HG02981 (cell line): ENCODE data around the gene HERC5.
"Not testable (repeated sequence)": the region's sequence is repeated elsewhere in the genome, so short reads cannot be mapped to it uniquely, and the experiment has no call there.

Source experiments
- ATAC-seq: cut with Tn5 transposase; IDR thresholded peaks from one replicate; pipeline ENCODE4 v1.9.1; 2021; ENCODE audit warnings: mild to moderate bottlenecking, moderate library complexity; ENCODE audit not compliant: unreplicated experiment

The HERC5 gene

DNA sequence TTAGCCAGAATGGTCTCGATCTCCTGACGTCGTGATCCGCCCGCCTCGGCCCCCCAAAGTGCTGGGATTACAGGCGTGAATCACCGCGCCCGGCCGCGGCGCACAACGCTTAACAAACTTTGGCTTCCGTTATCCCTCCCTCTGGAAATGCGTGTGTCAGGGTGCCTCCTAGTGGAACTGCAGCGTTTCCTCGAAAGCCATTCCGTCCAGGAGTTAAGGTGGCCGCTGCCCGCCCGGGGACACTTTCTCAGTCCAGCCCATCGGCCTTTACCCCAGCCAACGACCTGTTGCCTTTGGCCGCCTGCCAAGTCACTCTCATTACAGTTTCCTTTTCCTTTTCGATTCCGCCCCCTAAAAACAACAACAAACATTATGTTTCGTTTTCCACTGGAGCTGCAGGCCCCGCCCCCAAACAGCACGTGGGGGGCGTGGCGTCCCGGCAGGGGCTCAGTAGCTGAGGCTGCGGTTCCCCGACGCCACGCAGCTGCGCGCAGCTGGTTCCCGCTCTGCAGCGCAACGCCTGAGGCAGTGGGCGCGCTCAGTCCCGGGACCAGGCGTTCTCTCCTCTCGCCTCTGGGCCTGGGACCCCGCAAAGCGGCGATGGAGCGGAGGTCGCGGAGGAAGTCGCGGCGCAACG, at the start of gene HERC5:
Gene HERC5, plus strand, starts transcription at position 450 of the 637 bp plus-strand sequence. Its CDS starts 151 bp downstream, at position 601.
- peak; percentile 90 for ATAC-seq

DNA sequence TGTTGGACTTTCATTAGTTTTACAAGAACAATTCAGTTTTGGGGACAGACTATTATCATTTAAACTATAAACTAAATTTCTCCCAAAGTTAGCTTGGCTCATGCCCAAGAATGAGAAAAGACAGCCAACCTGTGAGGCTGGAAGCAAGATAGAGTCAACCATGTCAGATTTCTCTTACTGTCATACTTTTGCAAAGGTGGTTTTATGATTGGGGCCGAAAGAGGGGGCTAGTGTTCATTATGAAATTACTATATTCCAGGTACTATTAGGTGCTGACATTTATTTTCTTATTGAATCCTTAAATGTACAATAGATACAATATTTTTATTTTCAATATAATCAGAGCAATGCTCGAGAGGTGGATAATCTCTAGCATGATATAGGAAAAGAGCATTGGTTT, 47.7 kb upstream of the HERC5 start:
- ATAC-seq, result no peak

DNA sequence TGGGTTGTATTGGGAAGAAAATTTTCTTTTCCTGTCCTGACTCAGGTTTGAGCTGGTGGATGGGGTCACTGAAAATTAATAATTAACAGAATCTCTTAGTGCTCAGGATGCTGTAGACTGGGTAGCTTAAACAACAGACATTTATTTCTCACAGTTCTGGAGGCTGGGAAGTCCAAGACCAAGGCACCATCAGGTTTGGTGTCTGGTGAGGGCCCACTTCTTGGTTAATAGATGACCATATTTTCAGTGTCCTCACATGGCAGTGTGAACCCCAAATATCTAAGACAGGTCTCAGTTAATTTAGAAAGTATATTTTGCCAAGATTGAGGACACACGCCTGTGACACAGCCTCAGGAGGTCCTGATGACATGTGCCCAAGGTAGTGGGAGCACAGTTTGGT, 47.1 kb upstream of the HERC5 start:
- no peak for ATAC-seq

DNA sequence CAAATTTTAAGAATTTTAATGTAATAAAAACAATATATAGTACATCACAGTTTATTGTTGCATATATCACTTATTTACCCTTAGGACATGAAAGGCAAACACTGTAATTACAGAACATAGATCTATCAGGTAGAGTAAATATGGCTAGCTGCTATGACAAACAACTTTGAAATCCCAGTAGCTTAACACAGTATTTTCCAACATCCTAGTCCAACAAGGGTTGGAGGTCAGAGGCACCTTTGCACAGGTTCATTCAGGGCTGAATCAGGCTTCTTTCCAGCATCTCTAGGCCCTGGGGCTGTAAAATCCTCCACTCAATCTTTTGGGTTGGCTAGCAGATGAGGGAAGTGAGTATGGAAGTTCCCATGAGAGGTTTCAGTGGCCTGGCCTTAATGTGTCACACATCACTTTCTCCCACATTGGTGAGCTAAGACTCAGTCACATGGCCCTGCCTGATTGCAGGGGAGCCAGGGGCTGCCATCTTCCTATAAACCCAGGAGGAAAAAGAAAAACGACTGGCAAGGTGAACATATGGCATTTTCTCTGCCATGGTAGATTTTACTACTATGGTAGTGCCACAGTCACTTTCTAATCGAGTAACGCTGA, 45.3 kb upstream of the HERC5 start:
- peak; percentile 71 for ATAC-seq

DNA sequence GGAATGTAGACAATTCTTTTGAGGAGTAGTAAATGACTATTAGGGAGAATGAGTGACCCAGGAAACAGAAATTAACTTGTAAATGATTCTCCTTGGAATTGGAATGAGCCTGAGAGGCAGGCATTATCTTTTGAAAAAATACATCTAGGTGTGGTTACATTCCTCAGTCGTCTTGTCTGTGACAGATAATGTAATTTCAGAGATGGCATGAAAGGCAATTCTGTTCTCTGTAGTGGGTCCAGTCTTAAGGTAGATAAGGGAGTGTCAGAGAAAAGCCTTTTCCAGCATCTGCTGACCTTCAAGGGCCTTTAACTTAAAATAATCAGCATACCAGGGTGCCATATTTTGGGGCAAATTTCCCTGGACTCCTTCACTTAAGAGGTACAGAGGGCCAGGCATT, 43.1 kb upstream of the HERC5 start:
- no peak for ATAC-seq

DNA sequence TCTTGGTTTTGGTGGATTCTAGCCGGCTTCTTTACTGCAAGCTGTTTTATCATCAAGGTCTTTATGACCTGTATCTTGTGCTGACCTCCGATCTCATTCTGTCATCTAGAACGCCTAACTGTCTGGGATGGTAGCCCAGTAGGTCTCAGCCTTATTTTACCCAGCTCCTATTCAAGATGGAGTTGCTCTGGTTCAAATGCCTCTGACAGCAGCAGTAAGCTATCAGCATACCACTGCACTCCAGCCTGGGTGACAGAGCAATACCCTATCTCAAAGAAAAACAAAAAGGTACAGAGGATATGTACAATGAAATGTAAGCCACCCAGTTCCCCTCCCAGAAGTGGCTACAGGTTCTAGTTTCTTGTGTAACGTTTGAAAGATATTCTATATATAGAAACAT, 42.2 kb upstream of the HERC5 start:
- no peak for ATAC-seq

DNA sequence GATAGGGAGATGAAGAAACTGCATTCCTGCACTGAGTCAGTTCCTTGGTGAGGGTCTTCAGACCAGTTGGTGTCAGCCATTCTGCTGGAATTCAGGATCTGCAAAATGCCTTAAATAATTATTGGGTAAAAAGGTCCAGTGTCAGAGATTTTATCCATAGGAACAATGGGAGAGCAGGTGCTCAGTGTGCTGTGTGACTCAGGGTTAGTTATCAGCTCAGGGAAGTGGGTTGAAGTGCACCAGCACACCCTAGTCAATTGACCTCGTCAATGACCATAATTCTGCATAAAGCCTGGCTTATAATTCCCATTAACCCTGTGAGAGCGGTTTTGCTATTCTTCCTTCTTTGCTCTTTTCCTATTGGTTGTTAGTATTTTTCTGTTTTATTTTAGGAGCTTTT, 40.9 kb upstream of the HERC5 start:
- ATAC-seq, result no peak

DNA sequence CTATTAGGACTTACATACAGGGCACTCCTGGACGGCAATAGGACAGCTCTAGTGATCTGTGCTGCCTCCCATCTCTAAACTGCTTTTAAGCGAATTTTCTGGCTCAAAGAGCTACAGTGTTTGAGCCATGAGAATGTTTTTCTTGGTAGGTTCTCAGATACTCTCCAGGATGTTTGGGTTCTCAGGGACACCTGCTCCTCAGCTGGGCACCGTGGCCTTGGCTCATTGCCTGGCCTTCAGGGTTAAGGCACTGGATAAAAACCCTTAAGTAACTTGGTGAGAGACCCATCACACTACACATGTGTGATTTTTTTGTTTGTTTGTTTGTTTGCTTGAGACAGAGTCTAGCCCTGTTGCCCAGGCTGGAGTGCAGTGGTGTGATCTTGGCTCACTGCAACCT, 38.5 kb upstream of the HERC5 start:
- no peak for ATAC-seq

DNA sequence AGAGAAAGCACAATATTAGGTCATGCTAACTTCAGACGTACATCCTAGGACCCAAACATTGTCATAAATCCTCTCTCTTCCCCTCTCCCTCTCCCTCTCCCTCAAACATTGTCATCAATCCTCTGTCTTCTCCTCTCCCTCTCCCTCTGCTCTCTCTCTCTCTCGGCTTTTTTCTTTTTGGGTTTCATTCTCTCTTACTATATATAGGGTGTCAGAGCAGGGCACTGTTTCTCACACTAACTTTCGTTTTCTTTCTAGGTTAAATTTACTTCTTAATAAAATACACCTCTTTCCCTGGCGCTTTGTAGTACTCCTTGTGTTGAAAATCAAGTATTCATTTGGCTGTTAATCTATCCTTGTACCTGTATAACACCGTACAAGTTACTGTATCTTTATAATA, 37.0 kb upstream of the HERC5 start:
- ATAC-seq, result no peak

DNA sequence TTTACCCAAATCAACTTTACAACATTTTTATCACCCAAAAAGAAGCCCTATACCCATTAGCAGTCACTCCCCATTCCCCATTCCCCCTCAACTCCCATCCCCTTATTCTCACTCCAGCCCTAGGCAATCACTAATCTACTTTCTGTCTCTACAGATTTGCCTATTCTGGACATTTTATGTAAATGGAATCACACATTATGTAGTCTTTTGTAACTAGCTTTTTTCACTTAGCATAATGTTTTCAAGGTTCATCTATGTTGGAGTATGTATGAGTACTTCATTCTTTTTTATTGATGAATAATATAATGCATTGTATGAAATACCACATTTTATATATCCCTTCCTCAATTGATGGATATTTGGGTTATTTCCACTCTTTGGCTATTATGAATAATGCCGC, 36.1 kb upstream of the HERC5 start:
- ATAC-seq, result no peak

DNA sequence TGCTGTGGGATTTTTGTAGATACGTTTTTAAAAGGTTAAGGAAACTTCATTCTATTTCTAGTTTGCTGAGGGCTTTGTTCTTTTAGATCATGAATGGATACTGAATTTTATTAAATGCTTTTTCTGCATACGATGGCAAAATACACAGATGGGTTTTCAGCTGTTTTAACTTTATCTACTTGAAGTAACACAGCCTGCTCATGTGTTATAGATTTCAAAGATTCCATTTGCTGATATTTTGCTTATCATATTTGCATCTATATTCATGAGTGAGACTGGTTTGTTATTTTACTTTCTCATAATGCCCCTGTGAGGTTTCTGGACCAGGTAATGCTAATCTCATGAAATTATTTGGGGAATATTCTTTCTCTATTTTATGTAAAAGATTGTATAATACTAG, 34.5 kb upstream of the HERC5 start:
- no peak for ATAC-seq

DNA sequence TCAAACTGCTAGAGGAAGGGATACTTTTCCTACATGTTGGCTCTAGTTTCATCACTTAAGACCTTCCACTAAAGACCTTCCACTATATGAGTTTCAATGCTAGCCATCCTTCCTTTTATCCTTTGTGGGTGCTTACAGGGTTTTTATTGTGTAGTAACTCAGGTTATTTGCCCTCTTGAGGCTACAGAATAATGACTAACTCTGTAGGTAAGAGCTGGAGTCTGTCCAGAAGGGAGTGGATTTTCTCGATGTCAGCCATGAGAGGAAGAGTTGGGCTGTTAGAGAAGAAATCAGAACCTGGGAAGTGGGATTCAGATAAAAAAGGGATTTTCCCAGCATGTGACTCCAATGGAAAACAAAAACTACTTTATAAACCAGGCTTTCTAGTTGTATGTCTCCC, 27.5 kb upstream of the HERC5 start:
- no peak for ATAC-seq

DNA sequence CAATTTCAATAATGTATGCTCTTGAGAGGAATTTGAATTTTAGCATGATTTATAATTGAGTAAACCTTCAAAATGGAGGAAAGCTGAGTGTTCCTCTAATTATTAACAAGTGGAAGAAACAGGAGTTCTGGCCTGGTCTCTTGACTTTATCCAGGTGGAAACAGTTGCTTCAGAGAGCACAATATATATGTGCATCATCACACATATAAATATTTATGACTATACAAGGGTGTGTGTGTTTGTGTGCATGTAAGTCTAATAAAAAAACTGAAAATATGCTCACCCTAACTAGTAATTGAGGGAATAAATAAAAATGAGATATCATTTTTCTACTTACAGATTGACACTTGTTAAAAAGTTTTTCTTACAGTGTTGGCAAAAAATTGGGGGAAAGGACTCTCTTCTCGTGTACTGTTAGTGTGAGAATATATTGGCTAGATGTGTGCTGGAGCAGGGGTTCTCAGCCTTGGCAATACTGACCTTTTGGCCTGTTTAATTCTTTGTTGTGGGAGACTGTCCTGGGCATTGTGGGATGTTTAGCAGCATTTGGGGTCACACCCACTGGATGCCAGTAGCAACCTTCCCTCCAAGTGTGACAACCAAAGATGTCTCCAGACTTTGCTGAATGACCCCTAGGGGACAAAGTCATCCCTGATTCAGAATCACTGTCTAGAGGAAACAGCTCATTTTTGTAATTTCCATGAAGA, 20.8 kb upstream of the HERC5 start:
- ATAC-seq, result no peak

DNA sequence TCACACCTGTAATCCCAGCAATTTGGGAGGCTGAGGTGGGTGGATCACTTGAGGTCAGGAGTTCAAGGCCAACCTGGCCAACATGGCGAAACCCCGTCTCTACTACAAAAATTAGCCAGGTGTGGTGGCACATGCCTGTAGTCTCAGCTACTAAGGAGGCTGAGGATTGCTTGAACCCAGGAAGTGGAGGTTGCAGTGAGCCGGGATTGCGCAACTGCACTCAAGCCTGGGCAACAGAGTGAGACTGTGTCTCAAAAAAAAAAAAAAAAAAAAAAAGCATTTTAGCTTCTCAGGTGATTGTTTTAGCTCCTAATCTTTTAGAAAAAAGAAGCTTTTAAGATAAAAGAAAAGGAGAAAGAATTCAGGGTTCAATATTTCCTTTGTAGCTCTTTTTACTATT, 19.0 kb upstream of the HERC5 start:
- not testable (repeated sequence) for ATAC-seq

DNA sequence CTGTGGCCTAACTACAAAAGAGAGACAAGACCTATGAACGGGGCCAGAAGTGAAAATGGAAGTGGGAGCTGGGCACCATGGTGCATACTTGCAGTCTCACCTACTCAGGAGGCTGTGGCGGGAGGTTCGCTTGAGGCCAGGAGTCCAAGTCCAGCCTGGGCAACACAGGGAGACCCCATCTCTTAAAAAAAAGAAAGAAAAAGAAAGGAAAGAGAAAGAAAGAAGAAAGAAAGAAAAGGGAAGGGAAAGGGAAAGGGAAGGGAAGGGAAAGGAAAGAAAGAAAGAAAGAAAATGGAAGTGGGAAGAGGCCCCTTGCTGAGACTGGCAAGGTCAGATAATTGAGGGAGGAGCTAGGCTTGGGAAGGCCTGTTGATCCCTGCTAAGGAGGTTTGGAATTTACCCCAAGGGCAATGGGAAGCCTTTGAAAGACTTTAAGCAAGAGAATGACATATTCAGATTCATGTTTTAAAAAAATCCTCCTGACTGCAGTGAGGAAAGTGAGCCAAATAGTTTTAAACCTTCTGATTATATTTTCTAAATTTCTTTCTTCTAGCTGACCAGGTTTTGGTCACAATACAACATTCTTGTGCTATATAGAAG, 17.7 kb upstream of the HERC5 start:
- no peak for ATAC-seq

DNA sequence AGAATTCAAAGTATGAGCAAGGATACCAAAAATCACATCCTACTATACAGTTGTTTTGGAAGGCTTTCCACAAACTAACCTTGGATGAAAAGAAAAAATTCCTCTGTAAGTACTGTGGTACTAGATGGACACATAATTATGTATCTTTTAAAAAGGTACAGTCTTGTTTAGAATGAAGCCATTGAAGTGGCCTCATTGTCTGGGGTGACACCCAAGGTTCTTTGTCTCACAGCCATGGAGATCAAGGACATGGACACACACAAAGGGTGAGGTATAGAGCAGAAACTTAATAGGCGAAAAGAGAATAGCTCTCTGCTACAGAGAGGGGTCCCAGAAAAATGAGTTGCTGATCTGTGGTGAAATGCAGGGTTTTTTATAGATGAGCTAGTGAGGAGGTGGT, 16.8 kb upstream of the HERC5 start:
- no peak for ATAC-seq

DNA sequence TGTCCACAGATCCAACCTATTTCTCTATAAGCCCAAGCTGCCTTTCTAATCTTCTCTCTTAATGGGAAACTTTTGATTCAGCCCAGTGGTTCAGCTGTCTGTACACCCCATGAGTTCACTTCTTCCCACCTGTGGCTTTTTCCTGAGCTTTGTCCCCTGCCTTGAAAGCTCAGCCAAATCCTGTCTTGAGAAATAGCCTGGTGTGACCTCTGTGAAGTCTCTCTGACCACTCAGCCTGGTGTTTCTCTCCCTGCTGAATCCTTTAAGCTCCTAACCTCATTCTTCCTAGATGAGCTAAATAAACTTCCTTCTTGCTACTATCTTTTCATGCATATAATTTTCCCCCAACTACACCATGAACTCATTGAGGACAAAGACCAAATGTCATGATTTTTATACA, 15.2 kb upstream of the HERC5 start:
- no peak for ATAC-seq

DNA sequence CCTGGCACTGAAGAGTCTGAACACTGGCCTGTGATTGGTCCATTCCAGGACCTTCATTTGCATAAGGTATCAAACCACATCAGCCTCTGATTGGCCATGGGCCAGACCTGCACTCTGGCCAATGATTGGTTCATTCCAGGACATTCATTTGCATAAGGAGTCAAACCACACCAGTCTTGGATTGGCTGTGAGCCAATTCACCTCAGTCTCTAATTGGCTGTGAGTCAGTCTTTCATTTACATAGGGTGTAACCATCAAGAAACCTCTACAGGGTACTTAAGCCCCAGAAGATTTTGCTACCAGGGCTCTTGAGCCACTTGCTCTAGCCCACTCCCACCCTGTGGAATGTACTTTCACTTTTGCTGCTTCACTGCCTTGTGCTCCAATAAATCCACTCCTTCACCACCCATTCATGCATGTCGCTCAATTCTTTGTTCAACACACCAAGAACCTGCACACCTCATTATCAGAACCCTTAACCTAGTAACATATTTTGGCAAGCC, 14.2 kb upstream of the HERC5 start:
- ATAC-seq, result no peak

DNA sequence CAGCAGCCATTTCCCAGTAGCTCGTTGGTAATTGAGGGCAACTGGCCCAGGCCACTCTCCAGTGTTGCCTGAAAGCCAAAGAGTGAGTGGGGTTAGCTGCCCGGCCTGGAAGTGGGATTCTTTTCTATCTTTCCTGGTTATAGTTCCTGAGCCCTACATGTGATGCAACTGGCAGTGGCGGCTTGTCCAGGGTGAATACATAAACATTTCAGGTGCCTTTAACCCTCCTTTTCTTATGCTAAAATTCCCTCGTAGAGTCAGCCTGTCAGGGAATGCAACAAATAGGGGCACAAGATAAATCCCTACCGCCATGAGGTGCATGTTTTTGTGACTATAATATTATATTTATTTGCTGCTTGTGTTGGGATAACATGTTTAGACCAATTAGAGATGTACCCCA, 13.4 kb upstream of the HERC5 start:
- ATAC-seq, result no peak

DNA sequence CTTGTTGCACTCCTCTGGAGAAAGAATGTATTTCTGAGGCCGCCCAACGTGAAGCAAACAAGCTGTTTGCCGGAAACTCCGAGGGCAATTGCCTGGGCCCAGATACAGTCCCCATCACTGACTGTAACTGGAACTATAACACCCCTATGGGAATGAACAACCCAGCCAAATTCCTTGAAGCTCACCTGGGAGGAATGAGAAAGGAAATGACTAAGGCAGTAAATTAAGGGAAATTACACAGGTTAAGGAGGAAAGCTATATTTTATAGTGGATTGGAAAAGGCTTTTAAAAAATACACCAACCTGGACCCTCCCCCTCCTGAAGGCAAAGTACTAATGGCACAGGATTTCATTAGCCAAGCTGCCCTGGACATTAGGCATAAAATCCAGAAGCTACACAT, 11.7 kb upstream of the HERC5 start:
- no peak for ATAC-seq

DNA sequence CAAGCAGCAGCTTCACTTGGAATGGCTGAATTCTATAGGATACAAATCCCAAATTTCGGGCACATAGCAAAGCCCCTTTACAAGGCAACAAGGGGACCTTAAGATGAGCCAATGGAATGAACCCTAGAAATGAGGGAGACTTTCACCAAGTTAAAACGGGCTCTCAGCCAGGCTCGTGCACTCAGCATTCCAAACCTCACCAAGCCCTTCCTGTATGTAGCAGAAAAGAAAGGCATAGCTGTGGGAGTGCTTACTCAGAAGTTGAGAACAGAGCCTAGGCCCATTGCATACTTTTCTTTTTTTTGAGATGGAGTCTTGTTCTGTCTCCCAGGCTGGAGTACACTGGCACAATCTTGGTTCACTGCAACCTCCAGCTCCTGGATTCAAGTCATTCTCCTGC, 10.8 kb upstream of the HERC5 start:
- ATAC-seq, result no peak
